Stimulated activated CD8-positive, alpha-beta memory T cell treated with anti-CD3 and anti-CD28 coated beads, Interleukin-2, amount 100 ng/mL, for 1 hour (primary cell): ENCODE results near the gene CDCA5.

ENCODE experiments used
- DNase-seq, 2 donors: peaks; one replicate each; pipeline ENCODE4 v3.0.0-alpha.2; 2020; ENCODE audit warnings: low read depth in 2 of 2

CDCA5 gene

GRCh38 chr11:65072631-65072966 lies 11.2 kb downstream of the CDCA5 start:
- no peak for DNase-seq

GRCh38 chr11:65071907-65072630 lies 11.8 kb downstream of the CDCA5 start:
- DNase-seq: no peak

GRCh38 chr11:65069217-65069616 lies 14.6 kb downstream of the CDCA5 start:
- no peak for DNase-seq

GRCh38 chr11:65067446-65067845 lies 16.4 kb downstream of the CDCA5 start:
- DNase-seq: no peak

- DNase-seq: no peak
Observed at GRCh38 chr11:65066805-65067291, 17.0 kb downstream of the CDCA5 start.

GRCh38 chr11:65066315-65066714 lies 17.5 kb downstream of the CDCA5 start:
- no peak for DNase-seq

GRCh38 chr11:65065851-65066250 lies 18.0 kb downstream of the CDCA5 start:
- DNase-seq: no peak

- no peak for DNase-seq
Observed at GRCh38 chr11:65064847-65065240, 19.0 kb downstream of the CDCA5 start.

- no peak for DNase-seq
Observed at GRCh38 chr11:65063532-65063931, 20.3 kb downstream of the CDCA5 start.

GRCh38 chr11:65060913-65061408 lies 22.9 kb downstream of the CDCA5 start:
- DNase-seq: no peak

GRCh38 chr11:65059959-65060824 lies 23.6 kb downstream of the CDCA5 start:
- DNase-seq: no peak

GRCh38 chr11:65059523-65059922 lies 24.3 kb downstream of the CDCA5 start:
- DNase-seq: no peak

- DNase-seq: no peak
Observed at GRCh38 chr11:65058419-65059054, 25.3 kb downstream of the CDCA5 start, which contains the start of gene NAALADL1. TSS of gene NAALADL1 (minus strand) at chr11:65058553. CDS start at chr11:65058521, 32 bp downstream.

- no peak for DNase-seq
Observed at GRCh38 chr11:65058012-65058411, 25.8 kb downstream of the CDCA5 start.

- no peak for DNase-seq
Observed at GRCh38 chr11:65057526-65057925, 26.3 kb downstream of the CDCA5 start.

GRCh38 chr11:65056999-65057398 lies 26.8 kb downstream of the CDCA5 start:
- no peak for DNase-seq

GRCh38 chr11:65055538-65055937 lies 28.3 kb downstream of the CDCA5 start:
- no peak for DNase-seq

GRCh38 chr11:65053827-65054508 lies 29.9 kb downstream of the CDCA5 start:
- no peak for DNase-seq

- DNase-seq: no peak
Observed at GRCh38 chr11:65051398-65051858, 32.4 kb downstream of the CDCA5 start.

GRCh38 chr11:65047581-65048422 lies 36.0 kb downstream of the CDCA5 start:
- no peak for DNase-seq

- no peak for DNase-seq
Observed at GRCh38 chr11:65045728-65046127, 38.1 kb downstream of the CDCA5 start.
